HG02588 (cell line): Measurements from ENCODE around the gene SOD2.
"Not testable (repeated sequence)": the region's sequence is repeated elsewhere in the genome, so short reads cannot be mapped to it uniquely, and the experiment has no call there.

Experiments
- ATAC-seq: cut with Tn5 transposase; IDR thresholded peaks from one replicate; pipeline ENCODE4 v1.9.1; 2021; ENCODE audit warnings: mild to moderate bottlenecking, moderate library complexity; ENCODE audit not compliant: unreplicated experiment

SOD2 gene

GRCh38 chr6:159693128-159693893, at the start of gene SOD2:
Gene SOD2 (minus strand): TSS chr6:159693241. CDS start chr6:159693167, 74 bp downstream.
- ATAC-seq: peak; percentile 77

- no peak for ATAC-seq
Observed at GRCh38 chr6:159742165-159742564, 49.1 kb upstream of the SOD2 start.

GRCh38 chr6:159739341-159739740, 46.3 kb upstream of the SOD2 start:
- no peak for ATAC-seq

- ATAC-seq: no peak
Observed at GRCh38 chr6:159736908-159737307, 43.9 kb upstream of the SOD2 start.

- ATAC-seq: not testable (repeated sequence)
Observed at GRCh38 chr6:159733395-159733794, 40.4 kb upstream of the SOD2 start.

- not testable (repeated sequence) for ATAC-seq
Observed at GRCh38 chr6:159732550-159732949, 39.5 kb upstream of the SOD2 start.

GRCh38 chr6:159730332-159730676, 37.3 kb upstream of the SOD2 start:
- ATAC-seq: no peak

GRCh38 chr6:159729598-159730331, 36.7 kb upstream of the SOD2 start:
- no peak for ATAC-seq

- no peak for ATAC-seq
Observed at GRCh38 chr6:159728531-159728964, 35.5 kb upstream of the SOD2 start.

GRCh38 chr6:159727717-159728445, 34.8 kb upstream of the SOD2 start:
- peak; percentile 36 for ATAC-seq

- ATAC-seq: peak; percentile 71
Observed at GRCh38 chr6:159726918-159727716, 34.1 kb upstream of the SOD2 start, which contains the start of gene WTAP. Gene WTAP (plus strand): TSS chr6:159727506. CDS start chr6:159736266, 8,760 bp downstream.

- ATAC-seq: peak; percentile 23
Observed at GRCh38 chr6:159726255-159726917, 33.3 kb upstream of the SOD2 start.

GRCh38 chr6:159725208-159725607, 32.2 kb upstream of the SOD2 start:
- ATAC-seq: not testable (repeated sequence)

GRCh38 chr6:159724778-159725177, 31.7 kb upstream of the SOD2 start:
- no peak for ATAC-seq

GRCh38 chr6:159723259-159723658, 30.2 kb upstream of the SOD2 start:
- ATAC-seq: no peak

- no peak for ATAC-seq
Observed at GRCh38 chr6:159722655-159723054, 29.6 kb upstream of the SOD2 start.

GRCh38 chr6:159721981-159722380, 28.9 kb upstream of the SOD2 start:
- ATAC-seq: not testable (repeated sequence)

GRCh38 chr6:159720708-159721107, 27.7 kb upstream of the SOD2 start:
- ATAC-seq: no peak

- no peak for ATAC-seq
Observed at GRCh38 chr6:159719287-159719686, 26.2 kb upstream of the SOD2 start.

- ATAC-seq: no peak
Observed at GRCh38 chr6:159718634-159719033, 25.6 kb upstream of the SOD2 start.
